PFSK-1 (cell line): ENCODE data around the gene SYNE1.

Experiments
- POLR2AphosphoS5 ChIP-seq: IDR thresholded peaks from 2 replicates; pipeline ENCODE4 v1.6.1; 2012; ENCODE audit warnings: low read depth, mild to moderate bottlenecking, control low read depth, low read length, moderate library complexity
- TAF1 ChIP-seq: IDR thresholded peaks from 2 replicates; pipeline ENCODE4 v1.6.1; 2012; ENCODE audit warnings: low read length, control low read depth, borderline replicate concordance; ENCODE audit not compliant: insufficient read depth
- TF ChIP-seq, protein P1 (sequence below), 2 experiments: IDR thresholded peaks; 2 replicates each; pipeline versions ENCODE4 v1.6.1 to v1.8.0; 2011 to 2012; ENCODE audit warnings: low read depth in 2 of 2, low read length in 2 of 2, control low read depth in 1 of 2, inconsistent platforms in 1 of 2, mild to moderate bottlenecking in 1 of 2, moderate library complexity in 1 of 2; ENCODE audit not compliant: insufficient read depth in 1 of 2

DNA sequence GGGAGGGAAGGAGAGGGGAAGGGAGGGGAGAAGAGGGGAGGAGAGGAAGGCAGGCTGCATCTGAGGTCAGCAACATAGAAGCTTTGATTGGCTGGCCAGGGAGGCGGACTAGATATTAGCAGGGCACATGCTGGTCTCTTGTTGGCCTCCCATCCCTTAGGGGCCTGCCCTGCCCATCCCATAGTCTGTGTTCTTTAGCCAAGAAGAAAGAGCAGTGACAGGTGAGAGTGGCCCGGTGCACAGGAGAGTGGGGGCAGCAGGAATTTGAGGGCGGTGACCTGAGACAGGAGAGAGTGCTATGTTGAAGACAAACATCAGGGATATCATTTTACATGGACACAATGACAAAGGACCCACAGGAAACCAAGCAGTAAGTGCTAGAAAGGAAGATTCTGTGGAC is 413.5 kb downstream of the SYNE1 start:
- TF ChIP-seq TAF1 (no peak), POLR2AphosphoS5 (no peak)
- TF ChIP-seq, protein P1, sequence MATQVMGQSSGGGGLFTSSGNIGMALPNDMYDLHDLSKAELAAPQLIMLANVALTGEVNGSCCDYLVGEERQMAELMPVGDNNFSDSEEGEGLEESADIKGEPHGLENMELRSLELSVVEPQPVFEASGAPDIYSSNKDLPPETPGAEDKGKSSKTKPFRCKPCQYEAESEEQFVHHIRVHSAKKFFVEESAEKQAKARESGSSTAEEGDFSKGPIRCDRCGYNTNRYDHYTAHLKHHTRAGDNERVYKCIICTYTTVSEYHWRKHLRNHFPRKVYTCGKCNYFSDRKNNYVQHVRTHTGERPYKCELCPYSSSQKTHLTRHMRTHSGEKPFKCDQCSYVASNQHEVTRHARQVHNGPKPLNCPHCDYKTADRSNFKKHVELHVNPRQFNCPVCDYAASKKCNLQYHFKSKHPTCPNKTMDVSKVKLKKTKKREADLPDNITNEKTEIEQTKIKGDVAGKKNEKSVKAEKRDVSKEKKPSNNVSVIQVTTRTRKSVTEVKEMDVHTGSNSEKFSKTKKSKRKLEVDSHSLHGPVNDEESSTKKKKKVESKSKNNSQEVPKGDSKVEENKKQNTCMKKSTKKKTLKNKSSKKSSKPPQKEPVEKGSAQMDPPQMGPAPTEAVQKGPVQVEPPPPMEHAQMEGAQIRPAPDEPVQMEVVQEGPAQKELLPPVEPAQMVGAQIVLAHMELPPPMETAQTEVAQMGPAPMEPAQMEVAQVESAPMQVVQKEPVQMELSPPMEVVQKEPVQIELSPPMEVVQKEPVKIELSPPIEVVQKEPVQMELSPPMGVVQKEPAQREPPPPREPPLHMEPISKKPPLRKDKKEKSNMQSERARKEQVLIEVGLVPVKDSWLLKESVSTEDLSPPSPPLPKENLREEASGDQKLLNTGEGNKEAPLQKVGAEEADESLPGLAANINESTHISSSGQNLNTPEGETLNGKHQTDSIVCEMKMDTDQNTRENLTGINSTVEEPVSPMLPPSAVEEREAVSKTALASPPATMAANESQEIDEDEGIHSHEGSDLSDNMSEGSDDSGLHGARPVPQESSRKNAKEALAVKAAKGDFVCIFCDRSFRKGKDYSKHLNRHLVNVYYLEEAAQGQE (IDR thresholded peaks at IDR 0.05; ENCODE audit: insufficient read depth in 1 of 2, low read depth in 2 of 2, low read length in 2 of 2): no peak
